Keratinocyte (primary cell): ENCODE measurements around the gene PNPLA2.

Experiments used
- EZH2 ChIP-seq: IDR thresholded peaks from one replicate; pipeline ENCODE4 v1.6.1; 2012; ENCODE audit warnings: inconsistent platforms, mild to moderate bottlenecking, low read length, moderate library complexity
- TF ChIP-seq, protein P1 (sequence below), 3 experiments: IDR thresholded peaks in 1 of 3; conservative IDR thresholded peaks in 1 of 3; optimal IDR thresholded peaks in 1 of 3; 2 replicates in 2 of 3; 3 replicates in 1 of 3; pipeline versions ENCODE3 to v1.5.1; 2011; ENCODE audit warnings: low read length in 3 of 3, mild to moderate bottlenecking in 3 of 3, moderate library complexity in 2 of 3, control low read depth in 1 of 3, inconsistent platforms in 1 of 3; ENCODE audit not compliant: insufficient read depth in 2 of 3; ENCODE audit errors: extremely low read depth in 1 of 3

- TF ChIP-seq, protein P1, sequence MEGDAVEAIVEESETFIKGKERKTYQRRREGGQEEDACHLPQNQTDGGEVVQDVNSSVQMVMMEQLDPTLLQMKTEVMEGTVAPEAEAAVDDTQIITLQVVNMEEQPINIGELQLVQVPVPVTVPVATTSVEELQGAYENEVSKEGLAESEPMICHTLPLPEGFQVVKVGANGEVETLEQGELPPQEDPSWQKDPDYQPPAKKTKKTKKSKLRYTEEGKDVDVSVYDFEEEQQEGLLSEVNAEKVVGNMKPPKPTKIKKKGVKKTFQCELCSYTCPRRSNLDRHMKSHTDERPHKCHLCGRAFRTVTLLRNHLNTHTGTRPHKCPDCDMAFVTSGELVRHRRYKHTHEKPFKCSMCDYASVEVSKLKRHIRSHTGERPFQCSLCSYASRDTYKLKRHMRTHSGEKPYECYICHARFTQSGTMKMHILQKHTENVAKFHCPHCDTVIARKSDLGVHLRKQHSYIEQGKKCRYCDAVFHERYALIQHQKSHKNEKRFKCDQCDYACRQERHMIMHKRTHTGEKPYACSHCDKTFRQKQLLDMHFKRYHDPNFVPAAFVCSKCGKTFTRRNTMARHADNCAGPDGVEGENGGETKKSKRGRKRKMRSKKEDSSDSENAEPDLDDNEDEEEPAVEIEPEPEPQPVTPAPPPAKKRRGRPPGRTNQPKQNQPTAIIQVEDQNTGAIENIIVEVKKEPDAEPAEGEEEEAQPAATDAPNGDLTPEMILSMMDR (optimal IDR thresholded peaks at IDR 0.05 in 1 of 3, IDR thresholded peaks at IDR 0.05 in 1 of 3, conservative IDR thresholded peaks at IDR 0.05 in 1 of 3; ENCODE audit: extremely low read depth in 1 of 3, insufficient read depth in 2 of 3, low read length in 3 of 3): no peak
- no peak for TF ChIP-seq EZH2
Observed at GRCh38 chr11:787084-787675, 31.5 kb upstream of the PNPLA2 start.
